GM06990 (cell line): ENCODE results near the gene SCT.

ENCODE experiments used
- DNase-seq: peaks from one replicate; pipeline ENCODE4 v3.0.0-alpha.2; 2011; ENCODE audit not compliant: insufficient read length; ENCODE audit errors: extremely low read depth
- H3K27me3 ChIP-seq: replicated peaks from 2 replicates; pipeline ENCODE4 v1.6.0; 2011; ENCODE audit warnings: low read length; ENCODE audit not compliant: control insufficient read depth, insufficient read depth
- H3K36me3 ChIP-seq: 2 replicates; pipeline ENCODE4 v1.5.1; 2011; ENCODE audit warnings: low read length; ENCODE audit not compliant: control insufficient read depth, insufficient read depth
- H3K4me3 ChIP-seq: replicated peaks from 2 replicates; pipeline ENCODE4 v1.5.1; 2011; ENCODE audit warnings: low read depth, mild to moderate bottlenecking, control low read depth, low read length
- CTCF ChIP-seq: IDR thresholded peaks from 2 replicates; pipeline ENCODE4 v1.5.1; 2011; ENCODE audit warnings: low read length, control low read depth, mild to moderate bottlenecking, inconsistent platforms; ENCODE audit not compliant: insufficient read depth, poor library complexity, severe bottlenecking

SCT gene

GRCh38 chr11:621838-622237 lies 5.1 kb downstream of the SCT start:
- no peaks in the 10 kb centered on the region; the same call in 1 of the 2 replicates for H3K36me3 ChIP-seq
- TF ChIP-seq CTCF = no peak

GRCh38 chr11:620935-621814 lies 5.8 kb downstream of the SCT start:
- peak; percentile 11 for DNase-seq
- no peak overlapping the region for H3K4me3 ChIP-seq
- no peaks in the 10 kb centered on the region for H3K27me3 ChIP-seq
- H3K36me3 ChIP-seq = no peaks in the 10 kb centered on the region; the same call in 1 of the 2 replicates
- TF ChIP-seq CTCF = no peak

More at GRCh38 chr11:621838-622237, 5.1 kb downstream of the SCT start:
- Histone ChIP-seq H3K4me3 (no peak overlapping the region), H3K27me3 (no peaks in the 10 kb centered on the region)
- no peak for DNase-seq

DNA sequence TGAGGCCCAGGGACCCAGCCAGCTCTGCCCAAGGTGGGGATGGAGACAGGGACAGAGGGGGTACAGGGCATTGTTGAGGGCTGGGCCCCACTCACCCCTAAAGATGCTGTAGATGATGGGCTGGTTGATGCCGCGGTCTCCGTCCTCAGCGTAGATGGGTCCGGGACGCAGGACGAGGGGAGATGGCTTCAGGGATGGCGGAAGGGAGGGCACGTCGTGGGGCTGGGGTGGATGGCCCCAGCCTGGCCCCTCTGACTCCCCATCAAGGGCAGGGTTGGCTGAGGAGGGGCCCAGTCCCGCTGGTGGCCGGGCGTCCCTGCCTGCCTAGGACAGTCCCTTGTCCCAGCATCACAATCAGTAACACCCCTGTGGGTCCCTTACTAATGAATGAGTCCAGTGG lies 6.8 kb downstream of the SCT start:
- Histone ChIP-seq H3K36me3 (peaks cover 2% of the 10 kb centered on the region), H3K4me3 (no peak overlapping the region), H3K27me3 (no peaks in the 10 kb centered on the region)
- DNase-seq = peak; percentile 7
- no peak for TF ChIP-seq CTCF

GRCh38 chr11:619628-620050 lies 7.3 kb downstream of the SCT start:
- no peak for DNase-seq
- Histone ChIP-seq H3K4me3 (no peak overlapping the region), H3K36me3 (peaks cover 3% of the 10 kb centered on the region), H3K27me3 (no peaks in the 10 kb centered on the region)
- TF ChIP-seq CTCF = no peak

- H3K36me3 ChIP-seq = peaks cover 7% of the 10 kb centered on the region
These were observed 7.9 kb downstream of the SCT start for GRCh38 chr11:618856-619627.

More at GRCh38 chr11:618856-619627, 7.9 kb downstream of the SCT start:
- TF ChIP-seq CTCF = no peak
- Histone ChIP-seq H3K4me3 (no peak overlapping the region), H3K27me3 (no peaks in the 10 kb centered on the region)
- DNase-seq = no peak
